ENCODE measurements around the gene ZFHX3.

Gene ZFHX3

DNA sequence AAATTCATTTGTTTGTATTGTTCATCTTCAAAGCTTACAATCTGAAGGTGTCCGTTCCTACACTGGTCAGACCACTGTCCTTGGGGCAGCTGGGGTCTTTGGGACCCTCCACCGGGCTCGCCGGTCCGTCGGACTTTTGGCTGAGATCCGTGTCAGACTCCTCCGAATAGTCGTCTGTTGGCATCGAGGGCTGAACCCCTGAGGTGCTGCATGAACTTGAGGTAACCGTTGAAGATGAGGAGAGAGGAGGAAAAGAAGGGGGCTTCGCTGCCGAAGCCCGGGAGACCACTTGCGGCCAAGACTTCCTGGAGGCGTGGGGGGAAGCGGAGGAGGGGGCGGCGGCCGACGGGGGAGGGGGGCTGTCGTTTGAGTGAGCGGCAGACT is 260.8 kb downstream of the ZFHX3 start:
- H3K27me3 ChIP-seq: no peaks in the 10 kb centered on the region
- H3K9me3 ChIP-seq (replicated peaks in 1 of 11): peaks cover 0 to 23% (median 18%) of the 10 kb centered on the region in 11 experiments; a peak in 16 of 22 replicates
- H3K4me3 ChIP-seq: peak overlapping the region; percentile 59 to 79 (median 71)
- H3K36me3 ChIP-seq: peaks cover 0 to 38% (median 8%) of the 10 kb centered on the region in 11 experiments; a peak in 8 of 22 replicates
- peaks cover 0 to 14% (median 0%) of the 10 kb centered on the region in 11 experiments; a peak in 2 of 22 replicates for H4K20me1 ChIP-seq
- peak overlapping the region; percentile 71 to 83 (median 81); a peak in 21 of 22 replicates for H3K9ac ChIP-seq
- TF ChIP-seq Cebpa-rat (IDR thresholded peaks at IDR 0.05): no peak
- peaks cover 24 to 53% (median 40%) of the 10 kb centered on the region in 10 experiments for H3K4me1 ChIP-seq
- H3K4me2 ChIP-seq: peak overlapping the region; percentile 85 to 99 (median 95)
- peak overlapping the region; percentile 62 to 92 (median 74) for H3K27ac ChIP-seq

- peak overlapping the region in 5 of 11 experiments; percentile 73 to 92 (median 85); a peak in 8 of 22 replicates for H3K27ac ChIP-seq
- H3K4me2 ChIP-seq: peak overlapping the region in 9 of 11 experiments; percentile 85 to 99 (median 96); a peak in 12 of 22 replicates
- peaks cover 0 to 14% (median 0%) of the 10 kb centered on the region in 11 experiments; a peak in 2 of 22 replicates for H4K20me1 ChIP-seq
- H3K4me3 ChIP-seq: peak overlapping the region in 3 of 10 experiments; percentile 59 to 73 (median 63); a peak in 4 of 20 replicates
- H3K9ac ChIP-seq: peak overlapping the region in 3 of 11 experiments; percentile 79 to 83 (median 81); a peak in 5 of 22 replicates
- H3K4me1 ChIP-seq: peaks cover 24 to 50% (median 40%) of the 10 kb centered on the region in 10 experiments
- H3K9me3 ChIP-seq (replicated peaks in 1 of 11): peaks cover 0 to 22% (median 18%) of the 10 kb centered on the region in 11 experiments; a peak in 16 of 22 replicates
- H3K27me3 ChIP-seq: no peaks in the 10 kb centered on the region
- no peak for TF ChIP-seq Cebpa-rat (IDR thresholded peaks at IDR 0.05)
- H3K36me3 ChIP-seq: peaks cover 0 to 37% (median 8%) of the 10 kb centered on the region in 11 experiments; a peak in 8 of 22 replicates
These were observed 261.3 kb downstream of the ZFHX3 start for GRCh38 chr16:72786606-72787005.

DNA sequence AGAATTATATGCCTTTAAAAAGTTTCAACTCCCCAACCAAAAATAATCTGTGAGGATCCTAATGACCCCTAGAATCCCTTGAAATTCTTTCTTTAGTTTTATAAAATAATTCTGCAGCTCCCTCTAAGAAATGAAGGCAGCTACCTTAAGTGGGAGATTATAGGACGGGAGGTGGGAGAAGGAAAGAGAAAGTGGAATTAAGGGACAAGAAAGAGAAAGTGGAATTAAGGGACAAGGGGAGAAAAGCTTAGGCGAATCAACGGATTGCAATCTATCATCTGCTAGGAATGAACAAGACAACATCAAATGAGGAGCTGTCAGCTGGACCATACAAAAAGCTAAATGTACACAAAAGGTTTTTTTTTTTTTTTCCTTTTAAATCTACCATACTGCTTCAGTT is 262.0 kb downstream of the ZFHX3 start:
- no peaks in the 10 kb centered on the region for H3K27me3 ChIP-seq
- peak overlapping the region in 2 of 11 experiments; percentile 62 to 81; a peak in 5 of 22 replicates for H3K9ac ChIP-seq
- H3K4me3 ChIP-seq: peak overlapping the region in 2 of 10 experiments; percentile 29 to 59; a peak in 3 of 20 replicates
- peak overlapping the region in 1 of 11 experiments; percentile 25; a peak in 2 of 22 replicates for H3K27ac ChIP-seq
- H3K9me3 ChIP-seq (replicated peaks in 1 of 11): peaks cover 0 to 18% (median 16%) of the 10 kb centered on the region in 11 experiments; a peak in 16 of 22 replicates
- H4K20me1 ChIP-seq: peaks cover 0 to 9% (median 0%) of the 10 kb centered on the region in 11 experiments; a peak in 2 of 22 replicates
- TF ChIP-seq Cebpa-rat (IDR thresholded peaks at IDR 0.05): no peak
- H3K36me3 ChIP-seq: peaks cover 0 to 29% (median 5%) of the 10 kb centered on the region in 11 experiments; a peak in 8 of 22 replicates
- H3K4me2 ChIP-seq: peak overlapping the region; percentile 14 to 99 (median 40); a peak in 19 of 22 replicates
- peaks cover 24 to 50% (median 40%) of the 10 kb centered on the region in 10 experiments for H3K4me1 ChIP-seq

DNA sequence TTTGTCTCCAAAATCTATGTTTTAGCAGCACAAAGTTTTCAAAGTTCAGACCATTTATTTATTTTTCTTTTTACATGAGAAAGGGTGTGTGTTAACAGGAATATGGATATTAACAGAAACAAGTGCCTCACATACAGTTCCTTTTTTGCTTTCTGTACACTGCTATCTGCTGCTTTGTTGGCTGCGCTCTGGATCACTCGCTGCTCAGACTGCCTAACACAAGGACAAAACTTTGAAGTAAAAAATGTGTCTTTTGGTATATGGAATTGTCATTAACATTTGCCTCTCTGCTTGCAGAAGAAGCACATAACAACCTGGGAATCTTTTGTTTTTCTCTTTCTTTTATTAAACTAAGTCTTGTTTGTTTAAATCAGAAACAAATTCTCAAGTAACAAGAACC is 262.8 kb downstream of the ZFHX3 start:
- TF ChIP-seq Cebpa-rat (IDR thresholded peaks at IDR 0.05): no peak
- no peaks in the 10 kb centered on the region for H3K27me3 ChIP-seq
- H3K27ac ChIP-seq: peak overlapping the region in 1 of 11 experiments; percentile 25; a peak in 1 of 22 replicates
- H3K4me3 ChIP-seq: peak overlapping the region in 2 of 10 experiments; percentile 29 to 59; a peak in 2 of 20 replicates
- peak overlapping the region in 9 of 11 experiments; percentile 34 to 99 (median 43); a peak in 14 of 22 replicates for H3K4me2 ChIP-seq
- peaks cover 0 to 22% (median 4%) of the 10 kb centered on the region in 11 experiments; a peak in 7 of 22 replicates for H3K36me3 ChIP-seq
- peak overlapping the region in 3 of 11 experiments; percentile 2 to 62 (median 55); a peak in 4 of 22 replicates for H3K9ac ChIP-seq
- H4K20me1 ChIP-seq: peaks cover 0 to 9% (median 0%) of the 10 kb centered on the region in 11 experiments; a peak in 2 of 22 replicates
- H3K9me3 ChIP-seq (replicated peaks in 1 of 11): peaks cover 0 to 12% (median 9%) of the 10 kb centered on the region in 11 experiments; a peak in 15 of 22 replicates
- H3K4me1 ChIP-seq: peaks cover 24 to 50% (median 40%) of the 10 kb centered on the region in 10 experiments

- H3K9ac ChIP-seq: no peak overlapping the region
- no peaks in the 10 kb centered on the region; a peak in 1 of 22 replicates for H4K20me1 ChIP-seq
- H3K27ac ChIP-seq: no peak overlapping the region
- H3K4me3 ChIP-seq: no peak overlapping the region
- H3K4me2 ChIP-seq: no peak overlapping the region
- no peaks in the 10 kb centered on the region for H3K27me3 ChIP-seq
- H3K9me3 ChIP-seq (replicated peaks in 1 of 11): no peaks in the 10 kb centered on the region
- H3K36me3 ChIP-seq: peaks cover 0 to 12% (median 0%) of the 10 kb centered on the region in 11 experiments; a peak in 2 of 22 replicates
- TF ChIP-seq Cebpa-rat (IDR thresholded peaks at IDR 0.05): no peak
- peaks cover 18 to 38% (median 34%) of the 10 kb centered on the region in 10 experiments for H3K4me1 ChIP-seq
These were observed 264.1 kb downstream of the ZFHX3 start for GRCh38 chr16:72783716-72784318.

GRCh38 chr16:72769876-72770275 is 278.1 kb downstream of the ZFHX3 start:
- Histone ChIP-seq H3K9ac (no peak overlapping the region), H3K36me3 (no peaks in the 10 kb centered on the region), H3K27ac (no peak overlapping the region), H3K4me3 (no peak overlapping the region), H3K4me1 (peaks cover 5 to 17% (median 5%) of the 10 kb centered on the region in 10 experiments), H3K27me3 (no peaks in the 10 kb centered on the region), H3K9me3 (replicated peaks in 1 of 11) (peaks cover 14 to 25% (median 20%) of the 10 kb centered on the region in 11 experiments; a peak in 21 of 22 replicates), H3K4me2 (no peak overlapping the region), H4K20me1 (no peaks in the 10 kb centered on the region)
- no peak for TF ChIP-seq Cebpa-rat (IDR thresholded peaks at IDR 0.05)

- no peak for TF ChIP-seq Cebpa-rat (IDR thresholded peaks at IDR 0.05)
These were observed 279.3 kb downstream of the ZFHX3 start for GRCh38 chr16:72768591-72768990.

DNA sequence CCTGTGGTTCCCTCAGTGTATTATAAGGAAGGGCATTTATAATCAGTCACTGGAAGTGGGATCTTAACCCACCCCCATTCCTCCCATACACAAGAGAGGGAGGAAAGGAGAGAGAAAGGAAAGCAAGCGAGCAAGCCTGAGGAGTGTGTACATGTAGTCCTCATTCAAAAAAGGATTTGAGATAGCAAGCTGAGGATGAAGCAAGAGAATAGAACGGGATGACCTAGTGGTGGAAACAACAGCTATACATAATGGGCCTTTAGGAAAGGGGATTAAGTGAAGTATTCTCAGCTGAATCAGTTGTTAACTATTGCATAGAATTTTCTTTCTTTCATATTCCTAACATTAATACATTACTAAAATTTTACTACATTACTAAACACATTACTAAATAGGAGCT is 281.4 kb downstream of the ZFHX3 start:
- H3K9ac ChIP-seq: no peak overlapping the region
- no peak for TF ChIP-seq Cebpa-rat (IDR thresholded peaks at IDR 0.05)
- peaks cover 22 to 33% (median 26%) of the 10 kb centered on the region in 10 experiments for H3K4me1 ChIP-seq
- H3K27me3 ChIP-seq: no peaks in the 10 kb centered on the region
- no peak overlapping the region for H3K27ac ChIP-seq
- no peak overlapping the region for H3K4me2 ChIP-seq
- H4K20me1 ChIP-seq: no peaks in the 10 kb centered on the region
- H3K4me3 ChIP-seq: no peak overlapping the region
- H3K36me3 ChIP-seq: no peaks in the 10 kb centered on the region
- H3K9me3 ChIP-seq (replicated peaks in 1 of 11): peaks cover 5 to 10% (median 9%) of the 10 kb centered on the region in 11 experiments; a peak in 18 of 22 replicates

More at GRCh38 chr16:72768591-72768990, 279.3 kb downstream of the ZFHX3 start:
- Histone ChIP-seq H3K4me1 (peaks cover 18 to 29% (median 18%) of the 10 kb centered on the region in 10 experiments), H3K4me3 (no peak overlapping the region), H3K27ac (no peak overlapping the region), H3K4me2 (peak overlapping the region in 3 of 11 experiments; percentile 45 to 76 (median 75); a peak in 5 of 22 replicates), H3K9ac (no peak overlapping the region), H4K20me1 (no peaks in the 10 kb centered on the region), H3K9me3 (replicated peaks in 1 of 11) (peaks cover 14 to 23% (median 19%) of the 10 kb centered on the region in 11 experiments; a peak in 21 of 22 replicates), H3K36me3 (no peaks in the 10 kb centered on the region), H3K27me3 (no peaks in the 10 kb centered on the region)

Measured in BLaER1 treated with 17β-estradiol and CSF1 and Interleukin-3, amounts not matched to agents 10 nM and 100 nM (cell line).